DOHH2 (cell line): ENCODE results near the gene TYW1.
"Not testable (repeated sequence)": the region's sequence is repeated elsewhere in the genome, so short reads cannot be mapped to it uniquely, and the experiment has no call there.

Experiments used
- EZH2phosphoT487 ChIP-seq: fragments of 200-600 bp; sonication (generic); IDR thresholded peaks from 2 replicates; pipeline ENCODE4 v1.6.1; 2017; ENCODE audit warnings: borderline replicate concordance, mild to moderate bottlenecking, antibody characterized with exemption, low read length, moderate library complexity, mixed read lengths
- TF ChIP-seq, protein P1 (sequence below): fragments of 200-600 bp; sonication (generic); IDR thresholded peaks from one replicate; pipeline ENCODE4 v1.5.1; 2014; ENCODE audit warnings: antibody characterized with exemption, mild to moderate bottlenecking, low read depth, low read length; ENCODE audit not compliant: poor library complexity, severe bottlenecking

DNA sequence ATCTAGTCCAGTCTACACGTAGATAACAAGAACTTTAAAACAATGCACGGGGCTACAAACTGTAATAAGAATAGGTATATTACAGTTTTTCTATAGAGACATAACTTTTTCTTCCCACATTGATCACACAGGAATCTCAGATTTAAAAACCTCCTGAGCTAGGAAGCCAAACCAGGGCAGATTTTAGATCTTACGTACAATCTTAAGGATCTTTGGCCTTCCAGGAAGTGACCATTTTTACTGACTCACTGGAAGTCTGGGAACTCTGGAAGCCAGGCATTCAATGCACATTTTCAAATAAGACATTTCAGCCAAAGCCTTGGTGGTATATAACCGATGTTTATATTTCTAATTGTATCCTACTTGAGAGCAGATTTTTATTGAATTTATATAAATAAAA is 64.7 kb downstream of the TYW1 start:
- TF ChIP-seq, protein P1, sequence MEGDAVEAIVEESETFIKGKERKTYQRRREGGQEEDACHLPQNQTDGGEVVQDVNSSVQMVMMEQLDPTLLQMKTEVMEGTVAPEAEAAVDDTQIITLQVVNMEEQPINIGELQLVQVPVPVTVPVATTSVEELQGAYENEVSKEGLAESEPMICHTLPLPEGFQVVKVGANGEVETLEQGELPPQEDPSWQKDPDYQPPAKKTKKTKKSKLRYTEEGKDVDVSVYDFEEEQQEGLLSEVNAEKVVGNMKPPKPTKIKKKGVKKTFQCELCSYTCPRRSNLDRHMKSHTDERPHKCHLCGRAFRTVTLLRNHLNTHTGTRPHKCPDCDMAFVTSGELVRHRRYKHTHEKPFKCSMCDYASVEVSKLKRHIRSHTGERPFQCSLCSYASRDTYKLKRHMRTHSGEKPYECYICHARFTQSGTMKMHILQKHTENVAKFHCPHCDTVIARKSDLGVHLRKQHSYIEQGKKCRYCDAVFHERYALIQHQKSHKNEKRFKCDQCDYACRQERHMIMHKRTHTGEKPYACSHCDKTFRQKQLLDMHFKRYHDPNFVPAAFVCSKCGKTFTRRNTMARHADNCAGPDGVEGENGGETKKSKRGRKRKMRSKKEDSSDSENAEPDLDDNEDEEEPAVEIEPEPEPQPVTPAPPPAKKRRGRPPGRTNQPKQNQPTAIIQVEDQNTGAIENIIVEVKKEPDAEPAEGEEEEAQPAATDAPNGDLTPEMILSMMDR: not testable (repeated sequence)
- not testable (repeated sequence) for TF ChIP-seq EZH2phosphoT487
